ENCODE measurements around the gene C2CD3. TPM values are rescaled to one million over a fixed set of nuclear protein-coding genes. Genes with fewer than 3 reads are reported as not detected.

The C2CD3 gene
- total RNA-seq, 1 experiment from 2014 or later = 22.0 TPM

GRCh38 chr11:73974604-73975478 is 196.0 kb downstream of the C2CD3 start:
- Histone ChIP-seq H3K23ac (ENCODE audit: insufficient read length, low read depth, low read length) (no peak overlapping the region), H3K14ac (ENCODE audit: insufficient read depth, low read length) (no peak overlapping the region; the same call in 1 of the 2 replicates), H3T11ph (ENCODE audit: low read length) (no peak overlapping the region), H2BK5ac (ENCODE audit: insufficient read length, low read length) (no peak overlapping the region), H4K5ac (ENCODE audit: insufficient read length, low read depth, low read length) (no peak overlapping the region), H2BK120ac (ENCODE audit: low read depth, low read length, poor library complexity, severe bottlenecking) (no peak overlapping the region), H4K8ac (replicated peaks; ENCODE audit: insufficient read length, low read depth, low read length) (no peak overlapping the region), H3K9me3 (ENCODE audit: control insufficient read depth, low read depth, low read length) (no peaks in the 10 kb centered on the region), H3K79me1 (ENCODE audit: insufficient read depth, low read depth, low read length, poor library complexity, severe bottlenecking) (no peaks in the 10 kb centered on the region), H2AK5ac (ENCODE audit: insufficient read length, low read length) (no peak overlapping the region), H2BK15ac (ENCODE audit: low read depth, low read length) (no peak overlapping the region), H3K4me1 (ENCODE audit: insufficient read depth, low read length) (no peaks in the 10 kb centered on the region), H3K56ac (ENCODE audit: insufficient read length, low read depth, low read length) (no peak overlapping the region), H3K23me2 (ENCODE audit: insufficient read length, low read depth, low read length, poor library complexity, severe bottlenecking) (no peaks in the 10 kb centered on the region), H3K4ac (ENCODE audit: low read depth, low read length) (no peak overlapping the region), H3K9ac (ENCODE audit: extremely low read depth, insufficient read length, low read length) (no peak overlapping the region), H2AFZ (ENCODE audit: low read length) (no peak overlapping the region), H4K91ac (ENCODE audit: insufficient read length, low read depth, low read length) (no peak overlapping the region), H2BK20ac (ENCODE audit: low read depth, low read length, poor library complexity, severe bottlenecking) (no peak overlapping the region), H3K27me3 (ENCODE audit: insufficient read depth, low read length) (no peaks in the 10 kb centered on the region), H3K18ac (ENCODE audit: insufficient read length, low read depth, low read length) (no peak overlapping the region), H3K27ac (ENCODE audit: insufficient read length, low read depth, low read length) (no peak overlapping the region), H3K4me2 (ENCODE audit: insufficient read depth, insufficient read length, low read length) (no peak overlapping the region), H3K79me2 (ENCODE audit: insufficient read depth, low read length) (no peaks in the 10 kb centered on the region), H2BK12ac (ENCODE audit: insufficient read length, low read depth, low read length) (no peak overlapping the region), H4K20me1 (ENCODE audit: control insufficient read depth, insufficient read depth, insufficient read length) (no peaks in the 10 kb centered on the region)
- H3K4me3 Mint-ChIP-seq = no peak overlapping the region
- peaks cover 2% of the 10 kb centered on the region; the same call in 1 of the 2 replicates for H3K27me3 Mint-ChIP-seq (ENCODE audit: low read depth)
- TF ChIP-seq CTCF (conservative IDR thresholded peaks at IDR 0.05) = no peak
- H3K27ac Mint-ChIP-seq = no peak overlapping the region
- peaks cover 1 to 9% of the 10 kb centered on the region in 2 experiments for H3K4me1 Mint-ChIP-seq
- peaks cover 42 to 60% (median 60%) of the 10 kb centered on the region in 3 experiments; a peak in 6 of 7 replicates for H3K36me3 Mint-ChIP-seq (ENCODE audit: insufficient read depth in 1 of 3, low read depth in 3 of 3)
- 100% methylated on average over 1 of the region's 13 CpGs for WGBS (ENCODE audit: extremely low coverage, insufficient read length, low lambda C conversion rate)
- H3K9me3 Mint-ChIP-seq = no peaks in the 10 kb centered on the region
- no peak for DNase-seq

Measured in H9 (cell line).